ENCODE measurements around the gene HOOK1. TPM values are rescaled to one million over a fixed set of nuclear protein-coding genes. Genes with fewer than 3 reads are reported as not detected.
"Not testable (repeated sequence)": the region's sequence is repeated elsewhere in the genome, so short reads cannot be mapped to it uniquely, and the experiment has no call there.

HOOK1 gene
- polyA plus RNA-seq, 3 donors: 68.5 to 84.2 (median 76.2) TPM

GRCh38 chr1:59880735-59881134 is 66.0 kb downstream of the HOOK1 start:
- DNase-seq (ENCODE audit: low read depth in 3 of 3, low spot score in 2 of 3): no peak

GRCh38 chr1:59885160-59885832 is 70.5 kb downstream of the HOOK1 start:
- no peak for DNase-seq (ENCODE audit: low read depth in 3 of 3, low spot score in 2 of 3)

GRCh38 chr1:59892841-59893811 is 78.4 kb downstream of the HOOK1 start:
- DNase-seq (ENCODE audit: low read depth in 3 of 3, low spot score in 2 of 3): no peak

GRCh38 chr1:59897165-59897564 is 82.4 kb downstream of the HOOK1 start:
- DNase-seq (ENCODE audit: low read depth in 3 of 3, low spot score in 2 of 3): no peak

- no peak for DNase-seq (ENCODE audit: low read depth in 3 of 3, low spot score in 2 of 3)
These were observed 84.2 kb downstream of the HOOK1 start for GRCh38 chr1:59898927-59899326.

GRCh38 chr1:59900640-59901039 is 85.9 kb downstream of the HOOK1 start:
- no peak for DNase-seq (ENCODE audit: low read depth in 3 of 3, low spot score in 2 of 3)

GRCh38 chr1:59901770-59902388 is 87.1 kb downstream of the HOOK1 start:
- no peak for DNase-seq (ENCODE audit: low read depth in 3 of 3, low spot score in 2 of 3)

GRCh38 chr1:59903141-59903754 is 88.5 kb downstream of the HOOK1 start:
- DNase-seq (ENCODE audit: low read depth in 3 of 3, low spot score in 2 of 3): no peak

GRCh38 chr1:59906931-59907330 is 92.2 kb downstream of the HOOK1 start:
- no peak for DNase-seq (ENCODE audit: low read depth in 3 of 3, low spot score in 2 of 3)

- no peak for DNase-seq (ENCODE audit: low read depth in 3 of 3, low spot score in 2 of 3)
These were observed 93.3 kb downstream of the HOOK1 start for GRCh38 chr1:59908084-59908483.

GRCh38 chr1:59908682-59909081 is 93.9 kb downstream of the HOOK1 start:
- DNase-seq (ENCODE audit: low read depth in 3 of 3, low spot score in 2 of 3): no peak

- not testable (repeated sequence) for DNase-seq (ENCODE audit: low read depth in 3 of 3, low spot score in 2 of 3)
These were observed 100.1 kb downstream of the HOOK1 start for GRCh38 chr1:59914791-59915286.

- DNase-seq (ENCODE audit: low read depth in 3 of 3, low spot score in 2 of 3): no peak
These were observed 100.8 kb downstream of the HOOK1 start for GRCh38 chr1:59915516-59915915.

GRCh38 chr1:59917026-59917784 is 102.5 kb downstream of the HOOK1 start:
- no peak for DNase-seq (ENCODE audit: low read depth in 3 of 3, low spot score in 2 of 3)

- DNase-seq (ENCODE audit: low read depth in 3 of 3, low spot score in 2 of 3): no peak
These were observed 103.0 kb downstream of the HOOK1 start for GRCh38 chr1:59917785-59918180.

- no peak for DNase-seq (ENCODE audit: low read depth in 3 of 3, low spot score in 2 of 3)
These were observed 105.0 kb downstream of the HOOK1 start for GRCh38 chr1:59919746-59920145.

GRCh38 chr1:59921258-59921899 is 106.6 kb downstream of the HOOK1 start:
- DNase-seq (ENCODE audit: low read depth in 3 of 3, low spot score in 2 of 3): not testable (repeated sequence)

GRCh38 chr1:59924653-59925052 is 109.9 kb downstream of the HOOK1 start:
- no peak for DNase-seq (ENCODE audit: low read depth in 3 of 3, low spot score in 2 of 3)
